Glomerular endothelial cell (primary cell): ENCODE data around the gene CYP46A1. TPM values are rescaled to one million over a fixed set of nuclear protein-coding genes. Genes with fewer than 3 reads are reported as not detected.

Source experiments
- DNase-seq: peaks from one replicate; pipeline ENCODE4 v3.0.0-alpha.2; 2011; ENCODE audit warnings: low read depth, low spot score; ENCODE audit errors: extremely low read depth
- total RNA-seq: library from RNA; depleted of rRNA; stranded (reverse); fragments of >200 nt; gene quantifications from 2 replicates; pipeline ENCODE4 v1.2.3, GENCODE V29; 2015

CYP46A1 gene
- total RNA-seq, 1 donor from 2014 or later, result 0.12 TPM

GRCh38 chr14:99741227-99741976 lies 57.3 kb downstream of the CYP46A1 start:
- DNase-seq, result no peak

- DNase-seq, result no peak
These were observed 58.0 kb downstream of the CYP46A1 start for GRCh38 chr14:99742074-99742473.

GRCh38 chr14:99742509-99743487 lies 58.7 kb downstream of the CYP46A1 start:
- DNase-seq, result no peak

- DNase-seq, result no peak
These were observed 60.2 kb downstream of the CYP46A1 start for GRCh38 chr14:99744199-99744872.

- DNase-seq, result no peak
These were observed 60.8 kb downstream of the CYP46A1 start for GRCh38 chr14:99744873-99745224.

- DNase-seq, result no peak
These were observed 61.3 kb downstream of the CYP46A1 start for GRCh38 chr14:99745307-99745951.

GRCh38 chr14:99747167-99747566 lies 63.1 kb downstream of the CYP46A1 start:
- no peak for DNase-seq

GRCh38 chr14:99747582-99748330 lies 63.7 kb downstream of the CYP46A1 start:
- DNase-seq, result no peak

GRCh38 chr14:99748529-99748928 lies 64.4 kb downstream of the CYP46A1 start:
- no peak for DNase-seq

- no peak for DNase-seq
These were observed 65.0 kb downstream of the CYP46A1 start for GRCh38 chr14:99749142-99749541.

- DNase-seq, result no peak
These were observed 65.9 kb downstream of the CYP46A1 start for GRCh38 chr14:99749763-99750715.

GRCh38 chr14:99750746-99751450 lies 66.8 kb downstream of the CYP46A1 start:
- no peak for DNase-seq

- DNase-seq, result no peak
These were observed 67.7 kb downstream of the CYP46A1 start for GRCh38 chr14:99751539-99752485.

GRCh38 chr14:99752486-99753121 lies 68.5 kb downstream of the CYP46A1 start:
- no peak for DNase-seq

GRCh38 chr14:99753225-99754140 lies 69.4 kb downstream of the CYP46A1 start:
- DNase-seq, result no peak
